SK-N-SH (cell line): ENCODE data around the gene BRD1. TPM values are rescaled to one million over a fixed set of nuclear protein-coding genes. Genes with fewer than 3 reads are reported as not detected.

ENCODE experiments used
- CTCF ChIA-PET: fragments of 300-600, 350-600 bp; formaldehyde crosslinking; extraction: SDS; loops from one replicate; lab custom pipeline; 2021; lab: Yijun Ruan, JAX
- POLR2A ChIA-PET: fragments of 350-600 bp; sonication (Branson Sonifier 250); formaldehyde crosslinking; extraction: SDS; loops from one replicate; lab custom pipeline; 2020; ENCODE audit warnings: antibody characterized with exemption, inconsistent platforms; lab: Yijun Ruan, JAX
- DNase-seq: peaks from one replicate; pipeline ENCODE4 v3.0.0; 2012
- H2AFZ ChIP-seq: fragments of 200-600 bp; sonication (generic); 2 replicates; pipeline ENCODE4 v1.8.1; 2016; ENCODE audit warnings: antibody characterized with exemption, mild to moderate bottlenecking, low read depth
- H3F3A ChIP-seq: fragments of 200-600 bp; sonication (generic); replicated peaks from 2 replicates; pipeline ENCODE3; 2016; ENCODE audit warnings: antibody characterized with exemption, mild to moderate bottlenecking; ENCODE audit not compliant: insufficient read depth
- H3K27ac ChIP-seq, 2 experiments: fragments of 200-500 bp in 1 of 2; fragments of 200-600 bp in 1 of 2; sonication (Bioruptor generic) in 1 of 2; sonication (generic), shearing (Covaris generic) in 1 of 2; 2 replicates each; pipeline versions ENCODE4 v1.5.1 to v1.6.1; 2014 to 2016; ENCODE audit warnings: low read depth in 2 of 2, inconsistent platforms in 1 of 2, low read length in 1 of 2, mild to moderate bottlenecking in 1 of 2, mixed read lengths in 1 of 2
- H3K27me3 ChIP-seq: fragments of 200-600 bp; sonication (generic), shearing (Covaris generic); 2 replicates; pipeline ENCODE4 v1.6.1; 2016; ENCODE audit warnings: mixed run types; ENCODE audit not compliant: insufficient read depth
- H3K36me3 ChIP-seq, 2 experiments: fragments of 200-500 bp in 1 of 2; fragments of 200-600 bp in 1 of 2; sonication (Bioruptor generic) in 1 of 2; sonication (generic) in 1 of 2; replicated peaks in 1 of 2; 2 replicates each; pipeline versions ENCODE3 to v1.5.1; 2014 to 2016; ENCODE audit warnings: low read length in 1 of 2, mild to moderate bottlenecking in 1 of 2; ENCODE audit not compliant: insufficient read depth in 2 of 2, control insufficient read depth in 1 of 2
- H3K4me1 ChIP-seq, 2 experiments: fragments of 200-500 bp in 1 of 2; fragments of 200-600 bp in 1 of 2; sonication (Bioruptor generic) in 1 of 2; sonication (generic), shearing (Covaris generic) in 1 of 2; 2 replicates each; pipeline versions ENCODE4 v1.5.1 to v1.6.1; 2014 to 2016; ENCODE audit warnings: low read depth in 1 of 2, low read length in 1 of 2, mixed run types in 1 of 2; ENCODE audit not compliant: insufficient read depth in 2 of 2, control insufficient read depth in 1 of 2
- H3K4me2 ChIP-seq: fragments of 200-600 bp; sonication (generic), shearing (Covaris generic); 2 replicates; pipeline ENCODE4 v1.6.1; 2017; ENCODE audit warnings: mixed run types
- H3K4me3 ChIP-seq, 2 experiments: fragments of 200-500 bp in 1 of 2; fragments of 200-600 bp in 1 of 2; sonication (Bioruptor generic) in 1 of 2; sonication (generic), shearing (Covaris generic) in 1 of 2; 2 replicates each; pipeline versions ENCODE4 v1.5.1 to v1.8.1; 2014 to 2016; ENCODE audit warnings: low read depth in 2 of 2, inconsistent platforms in 1 of 2, low read length in 1 of 2, mild to moderate bottlenecking in 1 of 2, mixed read lengths in 1 of 2, moderate library complexity in 1 of 2
- H3K79me2 ChIP-seq: fragments of 200-600 bp; sonication (generic); 2 replicates; pipeline ENCODE4 v1.8.1; 2017; ENCODE audit warnings: mild to moderate bottlenecking; ENCODE audit not compliant: insufficient read depth
- H3K9ac ChIP-seq: fragments of 200-600 bp; sonication (generic); 2 replicates; pipeline ENCODE4 v1.6.1; 2017; ENCODE audit warnings: mixed run types
- H3K9me2 ChIP-seq: fragments of 200-600 bp; sonication (generic); 2 replicates; pipeline ENCODE4 v1.6.1; 2017; ENCODE audit warnings: mixed run types
- H3K9me3 ChIP-seq: fragments of 200-600 bp; sonication (generic); 2 replicates; pipeline ENCODE4 v1.6.1; 2017; ENCODE audit warnings: mixed run types, mild to moderate bottlenecking, moderate library complexity
- H4K20me1 ChIP-seq: fragments of 200-600 bp; sonication (generic); 2 replicates; pipeline ENCODE4 v1.6.1; 2017; ENCODE audit warnings: mild to moderate bottlenecking, mixed run types; ENCODE audit not compliant: insufficient read depth
- CHD2 ChIP-seq: fragments of 150-350 bp; IDR thresholded peaks from 2 replicates; pipeline ENCODE4 v1.6.1; 2018; ENCODE audit warnings: low read length; ENCODE audit not compliant: partially characterized antibody
- ELF1 ChIP-seq: IDR thresholded peaks from 2 replicates; pipeline ENCODE4 v1.4.0; 2012
- FOXJ3 ChIP-seq: sonication (generic); formaldehyde crosslinking; IDR thresholded peaks from 2 replicates; pipeline ENCODE4 v1.5.1; 2020; ENCODE audit warnings: mild to moderate bottlenecking, missing genetic modification reagents
- FOXM1 ChIP-seq: IDR thresholded peaks from 2 replicates; pipeline ENCODE4 v1.4.0; 2012; ENCODE audit warnings: low read depth, mild to moderate bottlenecking
- GATA2 ChIP-seq: sonication (generic); formaldehyde crosslinking; IDR thresholded peaks from 2 replicates; pipeline ENCODE4 v1.5.0; 2020; ENCODE audit warnings: mild to moderate bottlenecking, missing genetic modification reagents
- JUND ChIP-seq: IDR thresholded peaks from 2 replicates; pipeline ENCODE4 v1.4.0; 2012
- MEF2A ChIP-seq: IDR thresholded peaks from 2 replicates; pipeline ENCODE4 v1.4.0; 2012; ENCODE audit warnings: low read depth, borderline replicate concordance
- RCOR1 ChIP-seq: fragments of 150-350 bp; IDR thresholded peaks from 2 replicates; pipeline ENCODE4 v1.6.1; 2017; ENCODE audit warnings: antibody characterized with exemption, low read length
- RXRA ChIP-seq: IDR thresholded peaks from 2 replicates; pipeline ENCODE4 v1.4.0; 2012; ENCODE audit warnings: low read depth, mild to moderate bottlenecking, borderline replicate concordance
- TAF1 ChIP-seq: IDR thresholded peaks from 2 replicates; pipeline ENCODE4 v1.6.1; 2012; ENCODE audit warnings: low read depth, mild to moderate bottlenecking, low read length, moderate library complexity, borderline replicate concordance
- TEAD4 ChIP-seq: IDR thresholded peaks from 2 replicates; pipeline ENCODE4 v1.4.0; 2012; ENCODE audit warnings: mild to moderate bottlenecking, borderline replicate concordance; ENCODE audit not compliant: insufficient read depth
- YY1 ChIP-seq: IDR thresholded peaks from 2 replicates; pipeline ENCODE4 v1.4.0; 2012; ENCODE audit warnings: low read depth, mild to moderate bottlenecking
- WGBS: methylation state at CpG from one replicate; pipeline ENCODE4 v1.1.6; 2017; ENCODE audit warnings: low lambda C conversion rate; 5-methylcytosine and 5-hydroxymethylcytosine counted together
- polyA plus RNA-seq, 3 experiments: library from polyadenylated mRNA; depleted of rRNA; stranded (reverse); fragments of >200 nt; gene quantifications; 2 replicates each; pipeline ENCODE4 v1.2.3, GENCODE V29; 2012
- TF ChIP-seq, protein P1 (sequence below): IDR thresholded peaks from 2 replicates; pipeline ENCODE4 v1.4.0; 2012; ENCODE audit warnings: low read depth
- TF ChIP-seq, protein P2 (sequence below): IDR thresholded peaks from 2 replicates; pipeline ENCODE4; 2012
- TF ChIP-seq, protein P3 (sequence below): fragments of 150-350 bp; IDR thresholded peaks from 2 replicates; pipeline ENCODE4 v1.6.1; 2016; ENCODE audit warnings: mild to moderate bottlenecking, low read depth, low read length
- TF ChIP-seq, protein P4 (sequence below): IDR thresholded peaks from 2 replicates; pipeline ENCODE4 v1.6.1; 2012; ENCODE audit warnings: mild to moderate bottlenecking, low read depth, low read length, moderate library complexity
- TF ChIP-seq, protein P5 (sequence below): IDR thresholded peaks from 2 replicates; pipeline ENCODE4 v1.4.0; 2012; ENCODE audit warnings: low read depth, borderline replicate concordance

BRD1 gene
- polyA plus RNA-seq, 1 of the 3 experiments (the other 2 are of a cell fraction): 10.3 TPM

DNA sequence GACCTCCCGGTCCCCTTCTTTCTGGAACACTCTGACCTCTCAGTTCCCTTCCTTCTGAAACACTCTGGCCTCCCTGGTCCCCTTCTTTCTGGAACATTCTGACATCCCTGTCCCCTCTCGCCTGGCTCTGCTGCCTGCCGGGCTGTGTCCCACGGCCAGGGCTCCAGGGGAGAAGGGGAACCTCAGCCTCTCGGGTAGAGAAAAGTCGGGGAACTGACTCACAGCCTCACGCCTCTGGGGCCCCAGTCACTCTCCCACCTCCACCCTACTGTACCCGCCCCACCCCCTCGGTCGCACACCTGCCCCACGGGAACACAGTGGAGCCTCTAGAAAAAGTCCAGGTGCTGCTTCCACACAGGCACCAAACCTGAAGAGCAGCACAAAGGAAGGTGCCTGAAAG is 93.3 kb downstream of the BRD1 start (continued):
- TF ChIP-seq RCOR1: no peak
- TF ChIP-seq FOXM1: no peak
- no peak for TF ChIP-seq JUND
- TF ChIP-seq, protein P1, sequence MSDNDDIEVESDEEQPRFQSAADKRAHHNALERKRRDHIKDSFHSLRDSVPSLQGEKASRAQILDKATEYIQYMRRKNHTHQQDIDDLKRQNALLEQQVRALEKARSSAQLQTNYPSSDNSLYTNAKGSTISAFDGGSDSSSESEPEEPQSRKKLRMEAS: no peak
- no peak for TF ChIP-seq GATA2 (CRISPR knock-in tag)
- TF ChIP-seq, protein P2, sequence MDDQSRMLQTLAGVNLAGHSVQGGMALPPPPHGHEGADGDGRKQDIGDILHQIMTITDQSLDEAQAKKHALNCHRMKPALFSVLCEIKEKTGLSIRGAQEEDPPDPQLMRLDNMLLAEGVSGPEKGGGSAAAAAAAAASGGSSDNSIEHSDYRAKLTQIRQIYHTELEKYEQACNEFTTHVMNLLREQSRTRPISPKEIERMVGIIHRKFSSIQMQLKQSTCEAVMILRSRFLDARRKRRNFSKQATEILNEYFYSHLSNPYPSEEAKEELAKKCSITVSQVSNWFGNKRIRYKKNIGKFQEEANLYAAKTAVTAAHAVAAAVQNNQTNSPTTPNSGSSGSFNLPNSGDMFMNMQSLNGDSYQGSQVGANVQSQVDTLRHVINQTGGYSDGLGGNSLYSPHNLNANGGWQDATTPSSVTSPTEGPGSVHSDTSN: no peak
- TF ChIP-seq YY1: no peak
- TF ChIP-seq MEF2A: no peak
- TF ChIP-seq, all 33 proteins: peak for 0

DNA sequence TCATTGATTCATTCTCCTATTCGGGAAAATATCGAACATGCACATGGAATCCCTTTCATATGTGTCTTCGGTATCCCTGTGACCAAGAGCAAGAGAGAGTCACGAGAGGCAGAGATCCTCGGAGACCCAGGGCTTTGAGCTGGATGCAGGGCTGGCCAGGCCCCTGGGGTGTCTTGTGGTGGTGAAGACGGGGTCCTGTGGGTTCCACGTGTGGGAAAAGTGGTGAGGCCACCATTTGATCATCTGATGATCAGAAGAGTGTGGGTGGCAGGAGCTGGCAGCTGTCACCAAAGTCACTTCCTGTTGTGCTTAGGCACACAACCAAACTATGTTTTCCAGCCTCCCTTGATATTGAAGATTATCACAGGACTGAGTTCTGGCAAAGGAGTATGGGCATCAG is 94.0 kb downstream of the BRD1 start:
- Histone ChIP-seq H3K4me3 (no peak overlapping the region), H3K9me3 (no peaks in the 10 kb centered on the region), H3K27ac (no peak overlapping the region), H3K27me3 (no peaks in the 10 kb centered on the region; the same call in 1 of the 2 replicates), H4K20me1 (no peaks in the 10 kb centered on the region), H2AFZ (no peak overlapping the region), H3K9me2 (no peaks in the 10 kb centered on the region), H3K4me1 (peaks cover 0 to 19% of the 10 kb centered on the region in 2 experiments; a peak in 1 of 4 replicates), H3K36me3 (no peaks in the 10 kb centered on the region), H3K4me2 (no peak overlapping the region), H3F3A (no peaks in the 10 kb centered on the region), H3K79me2 (no peaks in the 10 kb centered on the region), H3K9ac (no peak overlapping the region)
- DNase-seq: no peak
- ChIA-PET CTCF (no interaction called here), POLR2A (no interaction called here)
- no peak for TF ChIP-seq RXRA
- TF ChIP-seq GATA2 (CRISPR knock-in tag): no peak
- WGBS: 46% methylated on average over 7 of the region's 7 CpGs

DNA sequence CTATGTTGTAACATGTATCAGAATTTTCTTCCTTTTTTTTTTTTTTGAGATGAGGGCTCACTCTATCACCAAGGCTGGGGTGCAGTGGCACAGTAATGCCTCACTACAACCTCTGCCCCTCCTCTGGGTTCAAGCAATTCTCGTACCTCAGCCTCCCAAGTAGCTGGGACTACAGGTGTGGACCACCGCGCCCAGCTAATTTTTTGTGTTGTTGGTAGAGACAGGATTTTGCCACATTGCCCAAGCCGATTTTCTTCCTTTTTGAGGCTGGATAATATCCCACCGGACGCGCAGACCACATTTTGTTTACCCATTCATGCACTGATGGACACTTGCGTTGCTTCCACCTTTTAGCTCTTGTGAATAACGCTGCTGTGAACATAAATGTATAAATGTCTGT is 97.0 kb downstream of the BRD1 start:
- peaks cover 9% of the 10 kb centered on the region; the same call in 1 of the 2 replicates for H3K27me3 ChIP-seq
- no peaks in the 10 kb centered on the region for H3F3A ChIP-seq
- peaks cover 0 to 7% of the 10 kb centered on the region in 2 experiments; a peak in 1 of 4 replicates for H3K4me1 ChIP-seq
- no peak overlapping the region for H3K4me3 ChIP-seq
- H2AFZ ChIP-seq: no peak overlapping the region
- H3K27ac ChIP-seq: no peak overlapping the region
- WGBS: 53% methylated on average over 9 of the region's 9 CpGs
- CTCF ChIA-PET: no interaction called here
- no peaks in the 10 kb centered on the region for H3K9me2 ChIP-seq
- POLR2A ChIA-PET: no interaction called here
- DNase-seq: no peak
- no peaks in the 10 kb centered on the region for H3K36me3 ChIP-seq
- H3K79me2 ChIP-seq: no peaks in the 10 kb centered on the region
- H3K4me2 ChIP-seq: no peak overlapping the region
- no peaks in the 10 kb centered on the region for H3K9me3 ChIP-seq
- H4K20me1 ChIP-seq: no peaks in the 10 kb centered on the region
- H3K9ac ChIP-seq: no peak overlapping the region
- no peak for TF ChIP-seq MEF2A
- no peak for TF ChIP-seq CHD2
- TF ChIP-seq, protein P3, sequence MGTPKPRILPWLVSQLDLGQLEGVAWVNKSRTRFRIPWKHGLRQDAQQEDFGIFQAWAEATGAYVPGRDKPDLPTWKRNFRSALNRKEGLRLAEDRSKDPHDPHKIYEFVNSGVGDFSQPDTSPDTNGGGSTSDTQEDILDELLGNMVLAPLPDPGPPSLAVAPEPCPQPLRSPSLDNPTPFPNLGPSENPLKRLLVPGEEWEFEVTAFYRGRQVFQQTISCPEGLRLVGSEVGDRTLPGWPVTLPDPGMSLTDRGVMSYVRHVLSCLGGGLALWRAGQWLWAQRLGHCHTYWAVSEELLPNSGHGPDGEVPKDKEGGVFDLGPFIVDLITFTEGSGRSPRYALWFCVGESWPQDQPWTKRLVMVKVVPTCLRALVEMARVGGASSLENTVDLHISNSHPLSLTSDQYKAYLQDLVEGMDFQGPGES: no peak
- no peak for TF ChIP-seq TEAD4
- TF ChIP-seq, protein P4, sequence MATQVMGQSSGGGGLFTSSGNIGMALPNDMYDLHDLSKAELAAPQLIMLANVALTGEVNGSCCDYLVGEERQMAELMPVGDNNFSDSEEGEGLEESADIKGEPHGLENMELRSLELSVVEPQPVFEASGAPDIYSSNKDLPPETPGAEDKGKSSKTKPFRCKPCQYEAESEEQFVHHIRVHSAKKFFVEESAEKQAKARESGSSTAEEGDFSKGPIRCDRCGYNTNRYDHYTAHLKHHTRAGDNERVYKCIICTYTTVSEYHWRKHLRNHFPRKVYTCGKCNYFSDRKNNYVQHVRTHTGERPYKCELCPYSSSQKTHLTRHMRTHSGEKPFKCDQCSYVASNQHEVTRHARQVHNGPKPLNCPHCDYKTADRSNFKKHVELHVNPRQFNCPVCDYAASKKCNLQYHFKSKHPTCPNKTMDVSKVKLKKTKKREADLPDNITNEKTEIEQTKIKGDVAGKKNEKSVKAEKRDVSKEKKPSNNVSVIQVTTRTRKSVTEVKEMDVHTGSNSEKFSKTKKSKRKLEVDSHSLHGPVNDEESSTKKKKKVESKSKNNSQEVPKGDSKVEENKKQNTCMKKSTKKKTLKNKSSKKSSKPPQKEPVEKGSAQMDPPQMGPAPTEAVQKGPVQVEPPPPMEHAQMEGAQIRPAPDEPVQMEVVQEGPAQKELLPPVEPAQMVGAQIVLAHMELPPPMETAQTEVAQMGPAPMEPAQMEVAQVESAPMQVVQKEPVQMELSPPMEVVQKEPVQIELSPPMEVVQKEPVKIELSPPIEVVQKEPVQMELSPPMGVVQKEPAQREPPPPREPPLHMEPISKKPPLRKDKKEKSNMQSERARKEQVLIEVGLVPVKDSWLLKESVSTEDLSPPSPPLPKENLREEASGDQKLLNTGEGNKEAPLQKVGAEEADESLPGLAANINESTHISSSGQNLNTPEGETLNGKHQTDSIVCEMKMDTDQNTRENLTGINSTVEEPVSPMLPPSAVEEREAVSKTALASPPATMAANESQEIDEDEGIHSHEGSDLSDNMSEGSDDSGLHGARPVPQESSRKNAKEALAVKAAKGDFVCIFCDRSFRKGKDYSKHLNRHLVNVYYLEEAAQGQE: no peak
- TF ChIP-seq TAF1: no peak
- TF ChIP-seq, protein P1: no peak
- no peak for TF ChIP-seq FOXJ3 (CRISPR knock-in tag)
- TF ChIP-seq YY1: no peak
- TF ChIP-seq, protein P5, sequence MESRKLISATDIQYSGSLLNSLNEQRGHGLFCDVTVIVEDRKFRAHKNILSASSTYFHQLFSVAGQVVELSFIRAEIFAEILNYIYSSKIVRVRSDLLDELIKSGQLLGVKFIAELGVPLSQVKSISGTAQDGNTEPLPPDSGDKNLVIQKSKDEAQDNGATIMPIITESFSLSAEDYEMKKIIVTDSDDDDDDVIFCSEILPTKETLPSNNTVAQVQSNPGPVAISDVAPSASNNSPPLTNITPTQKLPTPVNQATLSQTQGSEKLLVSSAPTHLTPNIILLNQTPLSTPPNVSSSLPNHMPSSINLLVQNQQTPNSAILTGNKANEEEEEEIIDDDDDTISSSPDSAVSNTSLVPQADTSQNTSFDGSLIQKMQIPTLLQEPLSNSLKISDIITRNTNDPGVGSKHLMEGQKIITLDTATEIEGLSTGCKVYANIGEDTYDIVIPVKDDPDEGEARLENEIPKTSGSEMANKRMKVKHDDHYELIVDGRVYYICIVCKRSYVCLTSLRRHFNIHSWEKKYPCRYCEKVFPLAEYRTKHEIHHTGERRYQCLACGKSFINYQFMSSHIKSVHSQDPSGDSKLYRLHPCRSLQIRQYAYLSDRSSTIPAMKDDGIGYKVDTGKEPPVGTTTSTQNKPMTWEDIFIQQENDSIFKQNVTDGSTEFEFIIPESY: no peak
- no peak for TF ChIP-seq ELF1
- no peak for TF ChIP-seq GATA2 (CRISPR knock-in tag)
- TF ChIP-seq RXRA: no peak
